Parathyroid adenoma (tissue), 2 donors: ENCODE results near the gene ATF6.

Source experiments
- H2AFZ ChIP-seq: fragments of 300-600 bp; sonication (generic); one replicate; pipeline ENCODE4 v1.7.0; 2017; ENCODE audit warnings: antibody characterized with exemption, mild to moderate bottlenecking
- H3K27ac ChIP-seq: fragments of 300-600 bp; sonication (generic); one replicate; pipeline ENCODE4 v1.7.0; 2017
- H3K27me3 ChIP-seq: fragments of 300-600 bp; sonication (generic); one replicate; pipeline ENCODE4 v1.7.0; 2017; ENCODE audit warnings: low read length; ENCODE audit not compliant: control insufficient read depth, insufficient read depth
- H3K36me3 ChIP-seq: fragments of 300-600 bp; sonication (generic); one replicate; pipeline ENCODE4 v1.7.0; 2017; ENCODE audit warnings: low read length; ENCODE audit not compliant: control insufficient read depth, insufficient read depth
- H3K4me1 ChIP-seq: fragments of 300-600 bp; sonication (generic); one replicate; pipeline ENCODE4 v1.7.0; 2017; ENCODE audit warnings: control low read depth
- H3K4me2 ChIP-seq: fragments of 300-600 bp; sonication (generic); one replicate; pipeline ENCODE4 v1.7.0; 2017; ENCODE audit warnings: low read length
- H3K4me3 ChIP-seq: fragments of 300-600 bp; sonication (generic); one replicate; pipeline ENCODE4 v1.7.0; 2017; ENCODE audit warnings: low read depth, low read length
- H3K79me2 ChIP-seq: fragments of 300-600 bp; sonication (generic); one replicate; pipeline ENCODE4 v1.7.0; 2017; ENCODE audit warnings: control low read depth
- H3K9ac ChIP-seq: fragments of 300-600 bp; sonication (generic); one replicate; pipeline ENCODE4 v1.7.0; 2017; ENCODE audit warnings: mild to moderate bottlenecking
- H3K9me3 ChIP-seq: fragments of 300-600 bp; sonication (generic); one replicate; pipeline ENCODE4 v1.7.0; 2017; ENCODE audit warnings: low read length; ENCODE audit not compliant: control insufficient read depth
- TF ChIP-seq, protein P1 (sequence below): fragments of 300-600 bp; sonication (generic); IDR thresholded peaks from one replicate; pipeline ENCODE4 v1.7.0; 2017; ENCODE audit warnings: antibody characterized with exemption, mild to moderate bottlenecking
- donor health status: primary hyperparathyroidism.

ATF6 gene

DNA sequence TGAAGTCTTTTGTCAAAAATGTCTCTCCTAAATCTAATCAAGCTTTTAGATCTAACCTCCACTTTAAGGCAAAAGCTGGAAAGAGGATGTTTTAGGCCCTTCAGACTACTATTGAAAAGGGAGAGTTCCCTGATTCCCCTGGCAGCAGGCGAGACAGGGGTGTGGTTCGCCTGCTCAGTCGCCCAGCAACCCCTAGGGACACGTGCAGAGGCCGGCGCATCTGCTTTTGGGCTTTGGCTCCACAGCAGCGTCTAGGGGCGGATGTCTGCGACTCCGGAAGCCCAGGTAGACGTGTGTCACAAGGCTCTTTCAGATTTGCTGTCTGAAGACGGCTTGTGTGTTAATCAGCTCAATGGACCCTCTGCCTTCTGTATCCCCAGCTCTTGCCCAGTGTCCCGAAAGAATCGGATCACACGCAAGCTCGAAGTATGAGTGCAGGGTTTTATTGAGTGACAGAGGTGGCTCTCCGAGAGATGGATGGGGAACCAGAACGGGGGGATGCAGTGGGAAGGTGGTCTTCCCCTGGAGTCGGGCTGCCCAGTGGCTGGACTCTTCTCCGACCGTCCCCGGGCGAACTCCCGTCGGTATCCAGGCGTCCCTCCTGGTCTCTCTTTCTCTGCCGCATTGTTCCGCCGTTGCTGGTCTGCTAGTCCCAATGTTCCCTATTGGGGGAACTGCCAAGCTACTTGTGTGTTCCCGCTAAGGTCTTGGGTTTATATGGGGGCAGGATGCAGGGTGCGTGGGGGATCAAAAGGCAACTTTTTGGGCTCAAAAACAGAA, 212.1 kb downstream of the ATF6 start:
- Histone ChIP-seq H3K27ac (no peak overlapping the region), H3K4me2 (no peak overlapping the region), H3K9ac (no peak overlapping the region), H3K79me2 (no peaks in the 10 kb centered on the region), H3K4me3 (no peak overlapping the region), H3K9me3 (no peaks in the 10 kb centered on the region), H3K27me3 (no peaks in the 10 kb centered on the region), H2AFZ (no peak overlapping the region), H3K4me1 (no peaks in the 10 kb centered on the region), H3K36me3 (no peaks in the 10 kb centered on the region)
- TF ChIP-seq, protein P1, sequence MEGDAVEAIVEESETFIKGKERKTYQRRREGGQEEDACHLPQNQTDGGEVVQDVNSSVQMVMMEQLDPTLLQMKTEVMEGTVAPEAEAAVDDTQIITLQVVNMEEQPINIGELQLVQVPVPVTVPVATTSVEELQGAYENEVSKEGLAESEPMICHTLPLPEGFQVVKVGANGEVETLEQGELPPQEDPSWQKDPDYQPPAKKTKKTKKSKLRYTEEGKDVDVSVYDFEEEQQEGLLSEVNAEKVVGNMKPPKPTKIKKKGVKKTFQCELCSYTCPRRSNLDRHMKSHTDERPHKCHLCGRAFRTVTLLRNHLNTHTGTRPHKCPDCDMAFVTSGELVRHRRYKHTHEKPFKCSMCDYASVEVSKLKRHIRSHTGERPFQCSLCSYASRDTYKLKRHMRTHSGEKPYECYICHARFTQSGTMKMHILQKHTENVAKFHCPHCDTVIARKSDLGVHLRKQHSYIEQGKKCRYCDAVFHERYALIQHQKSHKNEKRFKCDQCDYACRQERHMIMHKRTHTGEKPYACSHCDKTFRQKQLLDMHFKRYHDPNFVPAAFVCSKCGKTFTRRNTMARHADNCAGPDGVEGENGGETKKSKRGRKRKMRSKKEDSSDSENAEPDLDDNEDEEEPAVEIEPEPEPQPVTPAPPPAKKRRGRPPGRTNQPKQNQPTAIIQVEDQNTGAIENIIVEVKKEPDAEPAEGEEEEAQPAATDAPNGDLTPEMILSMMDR: no peak

DNA sequence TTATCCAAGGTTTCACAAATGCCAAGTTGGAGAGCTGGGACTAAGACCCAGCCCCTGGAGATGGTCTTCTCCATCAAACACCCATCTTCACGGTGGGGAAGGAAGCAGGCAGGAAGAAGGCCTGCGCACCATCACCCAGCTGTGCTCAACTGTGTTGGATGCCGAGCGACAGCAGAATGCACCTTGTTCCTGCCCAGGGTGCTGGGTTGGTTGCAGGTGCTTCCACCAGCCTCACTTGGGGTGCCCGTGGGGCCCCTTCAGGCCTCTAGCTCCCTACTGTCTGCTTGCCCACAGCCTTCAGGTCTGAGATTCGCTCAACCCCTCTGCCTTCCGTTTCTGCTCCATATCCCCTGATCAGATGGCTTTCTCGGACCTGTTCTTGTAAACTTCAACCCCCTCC, 215.0 kb downstream of the ATF6 start:
- no peaks in the 10 kb centered on the region for H3K79me2 ChIP-seq
- H3K27ac ChIP-seq: no peak overlapping the region
- H3K9ac ChIP-seq: no peak overlapping the region
- H3K36me3 ChIP-seq: no peaks in the 10 kb centered on the region
- TF ChIP-seq, protein P1: no peak
- no peak overlapping the region for H2AFZ ChIP-seq
- H3K4me2 ChIP-seq: no peak overlapping the region
- no peaks in the 10 kb centered on the region for H3K9me3 ChIP-seq
- H3K27me3 ChIP-seq: no peaks in the 10 kb centered on the region
- no peak overlapping the region for H3K4me3 ChIP-seq
- no peaks in the 10 kb centered on the region for H3K4me1 ChIP-seq

DNA sequence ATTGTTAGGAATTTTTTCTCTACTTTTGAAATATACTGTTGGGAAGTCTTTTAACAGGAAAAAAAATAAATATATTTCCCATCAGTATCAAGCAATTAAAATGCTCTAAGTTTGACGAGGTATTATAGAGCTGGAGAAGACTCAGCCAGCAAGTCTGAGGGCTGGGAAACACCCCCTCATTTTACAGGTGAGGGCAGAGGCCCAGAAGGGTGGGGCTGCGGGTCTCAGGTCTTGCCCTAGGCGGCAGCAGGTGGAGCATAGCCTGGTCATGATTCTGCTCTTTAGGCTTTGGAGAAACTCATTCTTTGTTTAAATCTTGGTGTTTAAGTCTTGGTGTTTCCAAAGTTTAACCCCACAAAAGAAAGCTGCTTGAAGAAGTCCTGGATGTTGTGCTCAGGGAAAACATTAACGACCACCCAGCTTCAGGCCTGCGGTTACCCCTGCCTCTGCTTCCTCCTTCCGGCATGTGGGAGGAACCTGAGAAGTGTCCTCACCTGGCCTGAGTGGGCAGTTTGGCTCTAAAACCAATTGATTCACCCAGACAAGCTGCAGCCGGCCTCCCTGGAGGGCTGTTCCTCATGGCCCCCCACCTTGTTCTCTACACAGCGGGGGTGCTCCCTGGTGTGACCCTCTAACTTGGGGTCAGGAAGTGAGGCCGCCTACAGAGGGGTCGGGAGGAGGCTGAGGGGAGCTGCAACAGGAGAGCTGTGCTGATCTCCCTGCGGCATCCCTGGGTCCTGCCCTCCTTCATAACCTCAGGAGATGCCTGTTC, 215.8 kb downstream of the ATF6 start:
- Histone ChIP-seq H3K4me1 (no peaks in the 10 kb centered on the region), H3K4me2 (no peak overlapping the region)

DNA sequence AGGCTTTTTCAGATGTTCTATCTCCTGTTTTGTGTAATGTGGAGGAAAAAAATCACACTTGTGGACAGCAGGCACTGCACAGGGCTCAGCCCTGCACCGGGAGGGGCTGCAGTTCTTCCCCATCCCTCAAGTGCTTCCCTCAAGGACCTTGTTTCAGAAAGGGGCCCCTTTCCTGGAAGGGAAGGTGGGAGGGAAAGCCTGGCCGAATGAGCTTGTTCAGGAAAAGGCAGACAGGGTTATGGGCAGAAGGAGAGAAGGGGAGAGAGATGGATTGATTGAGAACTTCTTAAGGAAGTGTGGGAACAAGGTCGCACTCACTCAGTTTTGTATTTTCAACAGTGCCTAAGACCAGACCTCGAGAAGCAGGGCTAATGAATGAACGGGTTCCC, 216.4 kb downstream of the ATF6 start:
- Histone ChIP-seq H3K4me1 (no peaks in the 10 kb centered on the region), H2AFZ (no peak overlapping the region), H3K9me3 (no peaks in the 10 kb centered on the region), H3K27ac (no peak overlapping the region), H3K4me3 (no peak overlapping the region), H3K36me3 (no peaks in the 10 kb centered on the region), H3K27me3 (no peaks in the 10 kb centered on the region), H3K9ac (no peak overlapping the region), H3K4me2 (no peak overlapping the region), H3K79me2 (no peaks in the 10 kb centered on the region)
- TF ChIP-seq, protein P1: no peak

More for the DNA sequence above, 215.8 kb downstream of the ATF6 start:
- no peak overlapping the region for H3K9ac ChIP-seq
- no peaks in the 10 kb centered on the region for H3K79me2 ChIP-seq
- no peak overlapping the region for H2AFZ ChIP-seq
- no peaks in the 10 kb centered on the region for H3K9me3 ChIP-seq
- H3K36me3 ChIP-seq: no peaks in the 10 kb centered on the region
- no peak overlapping the region for H3K27ac ChIP-seq
- no peaks in the 10 kb centered on the region for H3K27me3 ChIP-seq
- TF ChIP-seq, protein P1: no peak
- H3K4me3 ChIP-seq: no peak overlapping the region
